ENCODE results near the gene PLA2G7.

- TF ChIP-seq CTCF (IDR thresholded peaks at IDR 0.05; ENCODE audit: low read depth, low read length) (no peak), EZH2phosphoT487 (IDR thresholded peaks at IDR 0.05; ENCODE audit: low read depth) (no peak)
Observed at GRCh38 chr6:46715141-46715540, 20.0 kb downstream of the PLA2G7 start.

Measured in OCI-LY3 (cell line).